GM12864 (cell line): Measurements from ENCODE around the gene CSF2.

Experiments
- DNase-seq: peaks from one replicate; pipeline ENCODE4 v3.0.0-alpha.2; 2011; ENCODE audit warnings: low read depth
- H3K4me3 ChIP-seq: 2 replicates; pipeline ENCODE4 v1.5.1; 2011; ENCODE audit warnings: mild to moderate bottlenecking, low read depth, low read length, control low read depth
- CTCF ChIP-seq: IDR thresholded peaks from 2 replicates; pipeline ENCODE4 v1.5.1; 2011; ENCODE audit warnings: low read depth, mild to moderate bottlenecking, moderate library complexity, low read length, control low read depth, inconsistent platforms; ENCODE audit errors: missing control alignments

Gene CSF2

GRCh38 chr5:132054031-132054696, 19.4 kb upstream of the CSF2 start:
- DNase-seq: no peak
- no peak overlapping the region for H3K4me3 ChIP-seq
- no peak for TF ChIP-seq CTCF

- no peak for TF ChIP-seq CTCF
- no peak overlapping the region for H3K4me3 ChIP-seq
- DNase-seq: no peak
Observed at GRCh38 chr5:132054697-132055440, 18.7 kb upstream of the CSF2 start.

GRCh38 chr5:132055441-132055807, 18.2 kb upstream of the CSF2 start:
- no peak for DNase-seq
- no peak overlapping the region for H3K4me3 ChIP-seq
- no peak for TF ChIP-seq CTCF

- TF ChIP-seq CTCF: no peak
Observed at GRCh38 chr5:132055808-132056609, 17.6 kb upstream of the CSF2 start.

GRCh38 chr5:132056610-132057497, 16.7 kb upstream of the CSF2 start:
- H3K4me3 ChIP-seq: no peak overlapping the region
- no peak for TF ChIP-seq CTCF
- DNase-seq: no peak

More at GRCh38 chr5:132055808-132056609, 17.6 kb upstream of the CSF2 start:
- no peak for DNase-seq
- H3K4me3 ChIP-seq: no peak overlapping the region

- no peak for TF ChIP-seq CTCF
- H3K4me3 ChIP-seq: no peak overlapping the region
- DNase-seq: no peak
Observed at GRCh38 chr5:132057498-132058255, 15.9 kb upstream of the CSF2 start.
